Measurements from ENCODE around the gene GRM4. TPM values are rescaled to one million over a fixed set of nuclear protein-coding genes. Genes with fewer than 3 reads are reported as not detected.

The GRM4 gene
- total RNA-seq, 1 donor from 2014 or later = 0.29 TPM

- Histone ChIP-seq H3K9me3 (no peaks in the 10 kb centered on the region), H3K4me1 (no peaks in the 10 kb centered on the region), H3K27me3 (no peaks in the 10 kb centered on the region), H3K27ac (no peak overlapping the region), H3K36me3 (no peaks in the 10 kb centered on the region), H3K4me3 (no peak overlapping the region)
- DNase-seq (no peak), ATAC-seq (no peak)
- no peak for TF ChIP-seq CTCF (IDR thresholded peaks at IDR 0.05)
- intact Hi-C loops (cut with DNase I) = no loop called here
These were observed 113.0 kb downstream of the GRM4 start for GRCh38 chr6:34032856-34033255.

GRCh38 chr6:34031625-34032383, 114.1 kb downstream of the GRM4 start:
- no peak for ATAC-seq
- H3K9me3 ChIP-seq = no peaks in the 10 kb centered on the region
- no peak for DNase-seq
- H3K36me3 ChIP-seq = no peaks in the 10 kb centered on the region
- no peak for TF ChIP-seq CTCF (IDR thresholded peaks at IDR 0.05)
- no peak overlapping the region for H3K27ac ChIP-seq
- no peaks in the 10 kb centered on the region for H3K4me1 ChIP-seq
- intact Hi-C loops (cut with DNase I) = no loop called here
- no peak overlapping the region for H3K4me3 ChIP-seq
- H3K27me3 ChIP-seq = no peaks in the 10 kb centered on the region

GRCh38 chr6:34030831-34031624, 114.9 kb downstream of the GRM4 start:
- Histone ChIP-seq H3K4me3 (no peak overlapping the region), H3K4me1 (no peaks in the 10 kb centered on the region), H3K27me3 (no peaks in the 10 kb centered on the region), H3K9me3 (no peaks in the 10 kb centered on the region), H3K27ac (no peak overlapping the region), H3K36me3 (no peaks in the 10 kb centered on the region)
- ATAC-seq = no peak
- intact Hi-C loops (cut with DNase I) = no loop called here
- no peak for DNase-seq
- TF ChIP-seq CTCF (IDR thresholded peaks at IDR 0.05) = no peak

GRCh38 chr6:34029489-34030280, 116.2 kb downstream of the GRM4 start:
- no peaks in the 10 kb centered on the region for H3K9me3 ChIP-seq
- no peaks in the 10 kb centered on the region for H3K27me3 ChIP-seq
- no peak overlapping the region for H3K4me3 ChIP-seq
- no peak for TF ChIP-seq CTCF (IDR thresholded peaks at IDR 0.05)
- no peak overlapping the region for H3K27ac ChIP-seq
- DNase-seq (no peak), ATAC-seq (no peak)
- intact Hi-C loops (cut with DNase I) = loop anchor here (5.0 kb wide), 1 partner anchor 257 kb away; no protein-coding TSS in a partner anchor
- no peaks in the 10 kb centered on the region for H3K36me3 ChIP-seq
- H3K4me1 ChIP-seq = no peaks in the 10 kb centered on the region

GRCh38 chr6:34028691-34029360, 117.1 kb downstream of the GRM4 start:
- Histone ChIP-seq H3K4me3 (no peak overlapping the region), H3K36me3 (no peaks in the 10 kb centered on the region), H3K27me3 (no peaks in the 10 kb centered on the region), H3K27ac (no peak overlapping the region), H3K9me3 (no peaks in the 10 kb centered on the region), H3K4me1 (no peaks in the 10 kb centered on the region)
- intact Hi-C loops (cut with DNase I) = loop anchor here (5.0 kb wide), 1 partner anchor 257 kb away; no protein-coding TSS in a partner anchor
- DNase-seq = no peak
- ATAC-seq = no peak
- TF ChIP-seq CTCF (IDR thresholded peaks at IDR 0.05) = no peak

Measured in upper lobe of right lung (tissue), 1 donor.